Measurements from ENCODE around the gene RALGPS1. TPM values are rescaled to one million over a fixed set of nuclear protein-coding genes. Genes with fewer than 3 reads are reported as not detected.

The RALGPS1 gene
- total RNA-seq, 1 donor from 2014 or later: 30.7 TPM

GRCh38 chr9:127216888-127217217 lies 302.3 kb downstream of the RALGPS1 start:
- Mint-ChIP-seq H3K36me3 (no peaks in the 10 kb centered on the region), H3K27ac (no peak overlapping the region), H3K9me3 (no peaks in the 10 kb centered on the region), H3K4me1 (peaks cover 5% of the 10 kb centered on the region), H3K4me3 (no peak overlapping the region), H3K27me3 (ENCODE audit: insufficient read depth, low read depth) (peaks cover 4% of the 10 kb centered on the region)
- Histone ChIP-seq H3K27ac (no peak overlapping the region), H3K4me1 (no peaks in the 10 kb centered on the region), H4K20me1 (ENCODE audit: low read depth) (no peaks in the 10 kb centered on the region), H3K9me3 (ENCODE audit: low read depth) (no peaks in the 10 kb centered on the region), H3K4me3 (no peak overlapping the region), H3K9ac (no peak overlapping the region), H2AFZ (replicated peaks) (no peak overlapping the region), H3K4me2 (no peak overlapping the region), H3K79me2 (ENCODE audit: low read depth) (no peaks in the 10 kb centered on the region), H3K27me3 (peaks cover 4% of the 10 kb centered on the region), H3F3A (ENCODE audit: low read depth) (no peaks in the 10 kb centered on the region), H3K36me3 (no peaks in the 10 kb centered on the region)
- DNase-seq (ENCODE audit: low spot score): no peak
- TF ChIP-seq EZH2 (IDR thresholded peaks at IDR 0.05) (no peak), CTCF (IDR thresholded peaks at IDR 0.05) (no peak), EZH2phosphoT487 (IDR thresholded peaks at IDR 0.05) (no peak)

- no peak overlapping the region for H2AFZ ChIP-seq (replicated peaks)
- peaks cover 24% of the 10 kb centered on the region for H3K27me3 ChIP-seq
- Mint-ChIP-seq H3K9me3 (no peaks in the 10 kb centered on the region), H3K27me3 (ENCODE audit: insufficient read depth, low read depth) (peaks cover 8% of the 10 kb centered on the region), H3K36me3 (no peaks in the 10 kb centered on the region), H3K4me1 (peaks cover 5% of the 10 kb centered on the region), H3K4me3 (no peak overlapping the region), H3K27ac (no peak overlapping the region)
- no peak overlapping the region for H3K4me3 ChIP-seq
- peaks cover 11% of the 10 kb centered on the region for H3F3A ChIP-seq (ENCODE audit: low read depth)
- H3K9me3 ChIP-seq (ENCODE audit: low read depth): no peaks in the 10 kb centered on the region
- no peaks in the 10 kb centered on the region for H4K20me1 ChIP-seq (ENCODE audit: low read depth)
- no peak overlapping the region for H3K4me2 ChIP-seq
- no peaks in the 10 kb centered on the region for H3K36me3 ChIP-seq
- no peak overlapping the region for H3K9ac ChIP-seq
- TF ChIP-seq EZH2phosphoT487 (IDR thresholded peaks at IDR 0.05) (no peak), CTCF (IDR thresholded peaks at IDR 0.05) (no peak), EZH2 (IDR thresholded peaks at IDR 0.05) (no peak)
- H3K79me2 ChIP-seq (ENCODE audit: low read depth): no peaks in the 10 kb centered on the region
- H3K27ac ChIP-seq: no peak overlapping the region
- no peak for DNase-seq (ENCODE audit: low spot score)
- H3K4me1 ChIP-seq: no peaks in the 10 kb centered on the region
Measured at GRCh38 chr9:127218818-127219217, 304.2 kb downstream of the RALGPS1 start.

GRCh38 chr9:127219520-127219919 lies 304.9 kb downstream of the RALGPS1 start:
- no peaks in the 10 kb centered on the region for H3K79me2 ChIP-seq (ENCODE audit: low read depth)
- no peak for DNase-seq (ENCODE audit: low spot score)
- no peak overlapping the region for H3K4me2 ChIP-seq
- TF ChIP-seq CTCF (IDR thresholded peaks at IDR 0.05): no peak
- TF ChIP-seq EZH2 (IDR thresholded peaks at IDR 0.05): no peak
- TF ChIP-seq EZH2phosphoT487 (IDR thresholded peaks at IDR 0.05): no peak
- Mint-ChIP-seq H3K27ac (peak overlapping the region; percentile 44), H3K36me3 (no peaks in the 10 kb centered on the region), H3K27me3 (ENCODE audit: insufficient read depth, low read depth) (peaks cover 14% of the 10 kb centered on the region), H3K4me3 (no peak overlapping the region), H3K4me1 (peaks cover under 1% of the 10 kb centered on the region), H3K9me3 (no peaks in the 10 kb centered on the region)
- H3K27ac ChIP-seq: no peak overlapping the region
- H3K9me3 ChIP-seq (ENCODE audit: low read depth): no peaks in the 10 kb centered on the region
- H3K27me3 ChIP-seq: peaks cover 29% of the 10 kb centered on the region
- H2AFZ ChIP-seq (replicated peaks): no peak overlapping the region
- no peaks in the 10 kb centered on the region for H4K20me1 ChIP-seq (ENCODE audit: low read depth)
- H3F3A ChIP-seq (ENCODE audit: low read depth): peaks cover 15% of the 10 kb centered on the region
- no peaks in the 10 kb centered on the region for H3K36me3 ChIP-seq
- no peak overlapping the region for H3K9ac ChIP-seq
- H3K4me1 ChIP-seq: no peaks in the 10 kb centered on the region
- H3K4me3 ChIP-seq: no peak overlapping the region
